Mucosa of rectum (tissue), 2 donors: ENCODE data around the gene ASTN2.
"Not testable (repeated sequence)": the region's sequence is repeated elsewhere in the genome, so short reads cannot be mapped to it uniquely, and the experiment has no call there.

Experiments
- H3K27ac ChIP-seq, 2 donors: one replicate each; pipeline ENCODE4 v1.7.0; 2013; ENCODE audit warnings: inconsistent platforms in 2 of 2, low read depth in 2 of 2, low read length in 2 of 2
- H3K27me3 ChIP-seq, 2 donors: one replicate each; pipeline ENCODE4 v1.7.0; 2013; ENCODE audit warnings: low read length in 2 of 2; ENCODE audit not compliant: control insufficient read depth in 2 of 2, insufficient read depth in 2 of 2
- H3K36me3 ChIP-seq, 2 donors: one replicate each; pipeline ENCODE4 v1.7.0; 2013; ENCODE audit warnings: low read length in 2 of 2; ENCODE audit not compliant: control insufficient read depth in 2 of 2, insufficient read depth in 2 of 2
- H3K4me1 ChIP-seq, 2 donors: one replicate each; pipeline ENCODE4 v1.7.0; 2013; ENCODE audit warnings: low read length in 2 of 2, mild to moderate bottlenecking in 1 of 2; ENCODE audit not compliant: control insufficient read depth in 2 of 2, insufficient read depth in 2 of 2
- H3K4me3 ChIP-seq, 2 donors: one replicate each; pipeline ENCODE4 v1.7.0; 2013; ENCODE audit warnings: low read length in 2 of 2
- H3K9ac ChIP-seq, 2 donors: one replicate each; pipeline ENCODE4 v1.7.0; 2013; ENCODE audit warnings: low read length in 2 of 2, low read depth in 1 of 2, mild to moderate bottlenecking in 1 of 2
- H3K9me3 ChIP-seq, 2 donors: one replicate each; pipeline ENCODE4 v1.7.0; 2013; ENCODE audit warnings: low read length in 2 of 2; ENCODE audit not compliant: control insufficient read depth in 2 of 2
- donor health status: healthy.
- donor health status: Normal muscosa, but diverticular disease.

The ASTN2 gene

GRCh38 chr9:116913536-116913935, 501.3 kb downstream of the ASTN2 start:
- Histone ChIP-seq H3K9ac (no peak overlapping the region), H3K9me3 (no peaks in the 10 kb centered on the region), H3K36me3 (no peaks in the 10 kb centered on the region), H3K4me3 (no peak overlapping the region), H3K4me1 (no peaks in the 10 kb centered on the region), H3K27me3 (peaks cover 0 to 2% of the 10 kb centered on the region in 2 donors), H3K27ac (no peak overlapping the region)

- Histone ChIP-seq H3K27ac (no peak overlapping the region), H3K4me1 (no peaks in the 10 kb centered on the region), H3K9ac (no peak overlapping the region), H3K4me3 (no peak overlapping the region), H3K27me3 (peaks cover 0 to 2% of the 10 kb centered on the region in 2 donors), H3K36me3 (no peaks in the 10 kb centered on the region), H3K9me3 (no peaks in the 10 kb centered on the region)
These were observed 504.7 kb downstream of the ASTN2 start for GRCh38 chr9:116910201-116910600.

DNA sequence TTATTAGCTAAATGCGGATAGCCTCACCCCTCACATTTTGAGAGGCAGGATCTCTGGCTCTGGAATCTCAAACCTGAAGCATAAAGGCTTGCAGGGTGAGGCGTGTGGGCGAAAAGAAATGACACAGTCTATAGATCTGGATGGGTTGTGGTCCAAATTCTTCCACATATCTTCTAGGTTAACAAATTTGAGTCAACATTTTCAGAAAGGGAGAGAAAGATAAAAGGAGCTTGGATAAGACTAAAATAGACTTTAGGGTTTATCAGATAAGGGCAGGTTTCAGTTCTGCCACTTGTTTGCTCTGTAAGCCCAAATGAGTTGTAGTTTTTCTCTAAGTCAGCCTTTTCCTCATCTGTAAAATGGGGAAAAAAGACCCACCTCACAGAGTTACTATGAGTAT, 506.9 kb downstream of the ASTN2 start:
- H3K4me3 ChIP-seq = no peak overlapping the region
- H3K27me3 ChIP-seq = no peaks in the 10 kb centered on the region
- no peaks in the 10 kb centered on the region for H3K36me3 ChIP-seq
- no peak overlapping the region for H3K27ac ChIP-seq
- H3K4me1 ChIP-seq = no peaks in the 10 kb centered on the region
- no peaks in the 10 kb centered on the region for H3K9me3 ChIP-seq
- H3K9ac ChIP-seq = no peak overlapping the region

DNA sequence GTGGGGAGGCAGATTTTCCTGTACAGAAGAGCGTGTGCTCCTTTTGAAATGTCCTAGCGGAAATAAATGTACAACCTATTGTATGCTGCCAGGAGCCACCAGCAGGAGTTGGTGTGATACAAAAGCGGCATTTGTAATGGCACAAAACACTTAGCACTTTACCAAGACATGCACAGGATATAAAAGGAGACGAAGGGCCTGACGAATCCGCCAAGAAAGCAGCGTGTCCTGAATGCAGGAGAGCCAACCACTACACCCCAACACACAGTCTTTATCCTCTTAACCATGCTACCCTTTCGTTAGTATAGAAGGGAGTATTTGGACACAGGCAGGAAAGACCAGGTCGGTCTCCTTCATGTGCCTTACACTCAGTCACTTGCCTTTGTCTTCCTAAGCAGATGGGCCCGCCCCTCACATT, 509.7 kb downstream of the ASTN2 start:
- no peak overlapping the region for H3K9ac ChIP-seq
- H3K4me3 ChIP-seq = no peak overlapping the region
- H3K4me1 ChIP-seq = no peaks in the 10 kb centered on the region
- H3K27me3 ChIP-seq = no peaks in the 10 kb centered on the region
- no peak overlapping the region for H3K27ac ChIP-seq
- H3K9me3 ChIP-seq = no peaks in the 10 kb centered on the region
- H3K36me3 ChIP-seq = no peaks in the 10 kb centered on the region

- Histone ChIP-seq H3K36me3 (no peaks in the 10 kb centered on the region), H3K9ac (no peak overlapping the region), H3K9me3 (no peaks in the 10 kb centered on the region), H3K27ac (no peak overlapping the region), H3K27me3 (no peaks in the 10 kb centered on the region), H3K4me3 (no peak overlapping the region), H3K4me1 (no peaks in the 10 kb centered on the region)
These were observed 510.7 kb downstream of the ASTN2 start for GRCh38 chr9:116904165-116904564.

DNA sequence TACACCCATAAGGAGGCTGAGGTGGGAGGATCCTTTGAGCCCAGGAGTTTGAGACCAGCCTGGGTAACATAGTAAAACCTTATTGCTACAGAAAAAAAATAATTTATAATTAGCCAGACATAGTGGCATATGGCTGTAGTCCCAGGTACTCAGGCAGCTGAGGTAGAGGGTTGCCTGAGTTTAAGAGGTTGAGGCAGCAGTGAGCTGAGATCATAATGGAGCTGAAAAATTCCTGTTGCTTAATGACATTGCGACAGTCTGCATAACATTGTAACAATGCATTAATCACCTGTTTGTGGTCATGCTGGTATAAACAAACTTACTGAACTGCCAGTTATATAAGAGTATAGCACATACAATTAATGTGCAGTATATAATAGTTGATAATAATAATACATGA, 513.6 kb downstream of the ASTN2 start:
- Histone ChIP-seq H3K36me3 (no peaks in the 10 kb centered on the region), H3K4me3 (no peak overlapping the region), H3K27me3 (no peaks in the 10 kb centered on the region), H3K4me1 (no peaks in the 10 kb centered on the region), H3K27ac (no peak overlapping the region), H3K9me3 (no peaks in the 10 kb centered on the region), H3K9ac (no peak overlapping the region)

- H3K27me3 ChIP-seq = no peaks in the 10 kb centered on the region
- no peaks in the 10 kb centered on the region for H3K4me1 ChIP-seq
- H3K36me3 ChIP-seq = no peaks in the 10 kb centered on the region
- H3K27ac ChIP-seq = no peak overlapping the region
- no peak overlapping the region for H3K9ac ChIP-seq
- H3K9me3 ChIP-seq = no peaks in the 10 kb centered on the region
- H3K4me3 ChIP-seq = no peak overlapping the region
These were observed 514.3 kb downstream of the ASTN2 start for GRCh38 chr9:116900543-116900942.

DNA sequence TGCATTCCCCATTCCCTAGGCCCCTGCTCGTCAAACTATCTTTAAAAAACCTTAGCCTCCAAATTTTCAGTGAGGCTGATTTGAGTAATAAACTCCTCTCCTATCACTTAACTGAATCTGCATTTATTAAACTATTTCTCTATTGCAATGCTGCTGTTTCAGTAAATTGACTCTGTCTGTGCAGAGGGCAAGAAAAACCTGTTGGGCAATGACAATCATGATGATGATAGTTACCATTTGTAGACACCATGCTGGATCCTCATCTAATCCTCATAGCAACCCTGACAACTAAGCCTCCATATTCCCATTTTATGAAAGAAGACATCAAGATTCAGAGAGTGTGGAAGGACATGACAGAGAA, 514.9 kb downstream of the ASTN2 start:
- H3K4me1 ChIP-seq = no peaks in the 10 kb centered on the region

GRCh38 chr9:116899337-116900006, 515.4 kb downstream of the ASTN2 start:
- no peaks in the 10 kb centered on the region for H3K27me3 ChIP-seq
- H3K36me3 ChIP-seq = no peaks in the 10 kb centered on the region
- H3K9me3 ChIP-seq = no peaks in the 10 kb centered on the region
- H3K4me1 ChIP-seq = no peaks in the 10 kb centered on the region
- H3K9ac ChIP-seq = no peak overlapping the region
- no peak overlapping the region for H3K27ac ChIP-seq
- H3K4me3 ChIP-seq = no peak overlapping the region

More for the DNA sequence above, 514.9 kb downstream of the ASTN2 start:
- Histone ChIP-seq H3K4me3 (no peak overlapping the region), H3K27me3 (no peaks in the 10 kb centered on the region), H3K9me3 (no peaks in the 10 kb centered on the region), H3K36me3 (no peaks in the 10 kb centered on the region), H3K27ac (no peak overlapping the region), H3K9ac (no peak overlapping the region)

- H3K9ac ChIP-seq, H3K4me3 ChIP-seq, H3K9me3 ChIP-seq, H3K27me3 ChIP-seq, H3K4me1 ChIP-seq, H3K27ac ChIP-seq, H3K36me3 ChIP-seq: not testable (repeated sequence)
These were observed 516.7 kb downstream of the ASTN2 start for GRCh38 chr9:116898131-116898530.

DNA sequence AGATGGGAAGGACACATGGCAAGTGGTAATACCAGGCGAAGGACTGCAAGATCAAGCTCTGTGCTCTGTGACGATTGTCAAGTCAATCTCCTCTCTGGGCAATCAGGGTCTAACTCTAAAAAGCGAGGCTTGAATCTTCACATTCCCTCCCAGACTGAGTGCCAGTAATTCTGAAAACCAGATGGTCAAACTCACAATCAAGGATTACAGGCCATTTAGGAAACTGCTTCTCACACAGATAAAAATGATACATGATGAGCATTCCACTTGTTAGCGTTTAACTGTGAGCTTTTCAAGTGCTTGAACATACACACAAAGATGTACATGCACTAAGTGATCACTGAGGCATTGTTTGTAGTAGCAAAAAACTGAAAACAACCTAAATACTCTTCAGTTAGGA, 517.7 kb downstream of the ASTN2 start:
- Histone ChIP-seq H3K9ac (no peak overlapping the region), H3K36me3 (no peaks in the 10 kb centered on the region), H3K4me3 (no peak overlapping the region), H3K4me1 (no peaks in the 10 kb centered on the region), H3K9me3 (no peaks in the 10 kb centered on the region), H3K27me3 (no peaks in the 10 kb centered on the region), H3K27ac (no peak overlapping the region)
